Measurements from ENCODE around the gene DCAF5.

DNA sequence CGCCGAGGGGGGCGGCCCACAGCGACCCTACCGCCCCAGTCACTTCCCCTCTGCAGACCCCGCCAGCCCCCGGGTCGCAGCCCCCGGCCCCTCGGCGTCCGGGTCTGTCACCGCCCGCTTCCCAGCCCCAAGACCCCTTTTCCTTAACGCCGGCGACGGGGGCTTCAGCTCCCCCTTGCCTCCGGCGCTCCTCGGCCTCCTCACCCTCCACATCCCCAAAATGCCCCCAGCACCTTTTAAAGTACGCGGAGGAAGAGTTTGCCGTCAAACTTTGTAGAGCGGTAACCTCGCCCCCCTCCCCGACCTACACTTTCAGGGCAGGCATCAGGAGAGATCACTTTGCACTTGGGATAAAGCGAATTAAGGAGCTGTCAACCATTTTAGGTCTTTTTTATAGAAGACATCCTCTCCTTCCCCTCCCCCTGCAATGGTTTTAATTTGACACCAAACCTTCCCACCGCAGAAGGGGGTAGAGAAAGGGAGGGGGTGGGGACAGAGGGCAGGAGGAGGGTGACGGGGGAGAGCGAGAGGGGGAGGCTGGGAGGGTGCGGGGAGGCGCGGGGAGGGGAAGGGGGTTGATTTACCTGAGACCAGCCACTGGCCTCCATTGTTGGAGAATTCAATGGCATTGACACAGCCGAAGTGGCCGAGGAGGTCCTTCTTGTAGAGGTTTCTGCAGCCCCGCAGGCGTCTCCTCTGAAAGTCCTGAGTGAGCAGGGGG is 578 bp downstream of the DCAF5 start:
- no peak for TF ChIP-seq POLR2A (IDR thresholded peaks at IDR 0.05)
- TF ChIP-seq, protein P1, sequence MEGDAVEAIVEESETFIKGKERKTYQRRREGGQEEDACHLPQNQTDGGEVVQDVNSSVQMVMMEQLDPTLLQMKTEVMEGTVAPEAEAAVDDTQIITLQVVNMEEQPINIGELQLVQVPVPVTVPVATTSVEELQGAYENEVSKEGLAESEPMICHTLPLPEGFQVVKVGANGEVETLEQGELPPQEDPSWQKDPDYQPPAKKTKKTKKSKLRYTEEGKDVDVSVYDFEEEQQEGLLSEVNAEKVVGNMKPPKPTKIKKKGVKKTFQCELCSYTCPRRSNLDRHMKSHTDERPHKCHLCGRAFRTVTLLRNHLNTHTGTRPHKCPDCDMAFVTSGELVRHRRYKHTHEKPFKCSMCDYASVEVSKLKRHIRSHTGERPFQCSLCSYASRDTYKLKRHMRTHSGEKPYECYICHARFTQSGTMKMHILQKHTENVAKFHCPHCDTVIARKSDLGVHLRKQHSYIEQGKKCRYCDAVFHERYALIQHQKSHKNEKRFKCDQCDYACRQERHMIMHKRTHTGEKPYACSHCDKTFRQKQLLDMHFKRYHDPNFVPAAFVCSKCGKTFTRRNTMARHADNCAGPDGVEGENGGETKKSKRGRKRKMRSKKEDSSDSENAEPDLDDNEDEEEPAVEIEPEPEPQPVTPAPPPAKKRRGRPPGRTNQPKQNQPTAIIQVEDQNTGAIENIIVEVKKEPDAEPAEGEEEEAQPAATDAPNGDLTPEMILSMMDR (IDR thresholded peaks at IDR 0.05): no peak
